Smooth muscle cell (in vitro differentiated cells): ENCODE measurements around the gene NEGR1. TPM values are rescaled to one million over a fixed set of nuclear protein-coding genes. Genes with fewer than 3 reads are reported as not detected.

Experiments
- DNase-seq: peaks from one replicate; lab custom pipeline; 2025; ENCODE audit not compliant: unreplicated experiment; lab: John Stamatoyannopoulos, UW
- H2AFZ ChIP-seq: fragments of 200-600 bp; sonication (generic); 2 replicates; pipeline ENCODE4 v1.6.0; 2016; ENCODE audit warnings: antibody characterized with exemption, low read depth, mild to moderate bottlenecking
- H3F3A ChIP-seq: fragments of 200-600 bp; sonication (generic); 2 replicates; pipeline ENCODE4 v1.6.0; 2017; ENCODE audit warnings: antibody characterized with exemption, low read depth
- H3K27ac ChIP-seq: fragments of 200-600 bp; sonication (generic); 2 replicates; pipeline ENCODE4 v1.5.1; 2016; ENCODE audit warnings: low read depth, mild to moderate bottlenecking
- H3K27me3 ChIP-seq: fragments of 200-600 bp; sonication (generic); 2 replicates; pipeline ENCODE4 v1.6.1; 2016; ENCODE audit warnings: low read depth, mild to moderate bottlenecking
- H3K36me3 ChIP-seq: fragments of 200-600 bp; sonication (generic); 2 replicates; pipeline ENCODE4 v1.5.1; 2016; ENCODE audit warnings: low read depth
- H3K4me1 ChIP-seq: fragments of 200-600 bp; sonication (generic); 2 replicates; pipeline ENCODE4 v1.5.1; 2016; ENCODE audit warnings: low read depth
- H3K4me2 ChIP-seq: fragments of 200-600 bp; sonication (generic); 2 replicates; pipeline ENCODE4 v1.6.0; 2016; ENCODE audit warnings: mild to moderate bottlenecking
- H3K4me3 ChIP-seq: fragments of 200-600 bp; sonication (generic); 2 replicates; pipeline ENCODE4 v1.5.1; 2016; ENCODE audit warnings: mild to moderate bottlenecking
- H3K79me2 ChIP-seq: fragments of 200-600 bp; sonication (generic); 2 replicates; pipeline ENCODE4 v1.6.0; 2016; ENCODE audit warnings: low read depth, mild to moderate bottlenecking
- H3K9ac ChIP-seq: fragments of 200-600 bp; sonication (generic); 2 replicates; pipeline ENCODE4 v1.6.0; 2016; ENCODE audit warnings: low read depth
- H3K9me3 ChIP-seq: fragments of 200-600 bp; sonication (generic); replicated peaks from 2 replicates; pipeline ENCODE4 v1.5.1; 2016; ENCODE audit warnings: low read depth
- H4K20me1 ChIP-seq: fragments of 200-600 bp; sonication (generic); 2 replicates; pipeline ENCODE4 v1.6.0; 2016; ENCODE audit warnings: low read depth
- WGBS: methylation state at CpG from one replicate; pipeline ENCODE4 v1.1.7; 2016; ENCODE audit warnings: low lambda C conversion rate; 5-methylcytosine and 5-hydroxymethylcytosine counted together
- polyA plus RNA-seq: library from polyadenylated mRNA; unstranded; fragments of >200 nt; fragmentation: Nextera tagmentation; extraction: Ambion mirVana; gene quantifications from 2 replicates; pipeline ENCODE4 v1.2.1, GENCODE V29; 2016
- total RNA-seq: library from RNA; depleted of rRNA; stranded (reverse); fragments of >200 nt; gene quantifications from 2 replicates; pipeline ENCODE4 v1.2.3, GENCODE V29; 2014
- TF ChIP-seq, protein P1 (sequence below): fragments of 200-600 bp; sonication (generic); IDR thresholded peaks from 2 replicates; pipeline ENCODE4 v1.5.1; 2017; ENCODE audit warnings: borderline replicate concordance, mild to moderate bottlenecking, antibody characterized with exemption; ENCODE audit not compliant: insufficient read depth, poor library complexity, severe bottlenecking

The NEGR1 gene
- total and polyA plus RNA-seq, 2 experiments from 2014 or later = 0.02 to 0.09 TPM

DNA sequence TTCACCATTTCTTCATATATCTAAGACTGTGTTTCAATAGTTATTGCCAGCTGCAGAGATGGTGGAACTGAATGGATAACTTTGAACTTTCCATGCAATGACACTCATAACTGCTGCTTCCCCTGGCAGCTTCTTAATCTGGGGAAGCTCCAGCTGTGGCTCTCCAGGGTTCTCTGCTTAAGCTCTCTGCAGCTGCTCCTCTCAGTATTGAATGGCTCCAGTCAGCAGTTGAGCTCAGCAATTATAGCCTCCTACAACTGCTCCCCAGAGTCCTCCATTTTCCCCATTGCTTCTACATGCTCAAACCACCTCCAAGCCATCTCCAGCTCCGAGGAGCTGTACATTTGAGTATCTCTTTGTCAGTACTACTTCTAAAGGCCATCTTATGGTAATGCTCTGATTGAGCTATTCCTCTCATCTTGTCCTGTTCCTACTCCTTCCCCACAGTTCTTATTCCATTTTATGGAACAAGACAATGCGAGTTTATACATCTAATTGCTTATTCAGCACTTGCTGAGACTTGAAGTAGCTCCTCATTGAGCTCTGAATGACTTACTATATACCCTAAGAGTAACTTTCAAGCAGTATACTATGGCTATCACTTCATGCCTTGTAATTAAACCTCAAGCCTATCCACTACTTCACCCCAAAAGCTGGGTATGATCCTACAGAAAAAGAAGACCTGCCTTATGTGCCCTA is 362.4 kb downstream of the NEGR1 start:
- Histone ChIP-seq H4K20me1 (no peaks in the 10 kb centered on the region), H3K4me2 (no peak overlapping the region), H3K79me2 (no peaks in the 10 kb centered on the region), H3K36me3 (no peaks in the 10 kb centered on the region), H3K27ac (no peak overlapping the region), H3K4me1 (peaks cover 3% of the 10 kb centered on the region), H3K9ac (no peak overlapping the region), H3K9me3 (no peaks in the 10 kb centered on the region), H2AFZ (no peak overlapping the region), H3K4me3 (no peak overlapping the region), H3K27me3 (no peaks in the 10 kb centered on the region), H3F3A (no peaks in the 10 kb centered on the region)
- 71% methylated on average over 2 of the region's 2 CpGs for WGBS
- DNase-seq = no peak
- TF ChIP-seq, protein P1, sequence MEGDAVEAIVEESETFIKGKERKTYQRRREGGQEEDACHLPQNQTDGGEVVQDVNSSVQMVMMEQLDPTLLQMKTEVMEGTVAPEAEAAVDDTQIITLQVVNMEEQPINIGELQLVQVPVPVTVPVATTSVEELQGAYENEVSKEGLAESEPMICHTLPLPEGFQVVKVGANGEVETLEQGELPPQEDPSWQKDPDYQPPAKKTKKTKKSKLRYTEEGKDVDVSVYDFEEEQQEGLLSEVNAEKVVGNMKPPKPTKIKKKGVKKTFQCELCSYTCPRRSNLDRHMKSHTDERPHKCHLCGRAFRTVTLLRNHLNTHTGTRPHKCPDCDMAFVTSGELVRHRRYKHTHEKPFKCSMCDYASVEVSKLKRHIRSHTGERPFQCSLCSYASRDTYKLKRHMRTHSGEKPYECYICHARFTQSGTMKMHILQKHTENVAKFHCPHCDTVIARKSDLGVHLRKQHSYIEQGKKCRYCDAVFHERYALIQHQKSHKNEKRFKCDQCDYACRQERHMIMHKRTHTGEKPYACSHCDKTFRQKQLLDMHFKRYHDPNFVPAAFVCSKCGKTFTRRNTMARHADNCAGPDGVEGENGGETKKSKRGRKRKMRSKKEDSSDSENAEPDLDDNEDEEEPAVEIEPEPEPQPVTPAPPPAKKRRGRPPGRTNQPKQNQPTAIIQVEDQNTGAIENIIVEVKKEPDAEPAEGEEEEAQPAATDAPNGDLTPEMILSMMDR = no peak

DNA sequence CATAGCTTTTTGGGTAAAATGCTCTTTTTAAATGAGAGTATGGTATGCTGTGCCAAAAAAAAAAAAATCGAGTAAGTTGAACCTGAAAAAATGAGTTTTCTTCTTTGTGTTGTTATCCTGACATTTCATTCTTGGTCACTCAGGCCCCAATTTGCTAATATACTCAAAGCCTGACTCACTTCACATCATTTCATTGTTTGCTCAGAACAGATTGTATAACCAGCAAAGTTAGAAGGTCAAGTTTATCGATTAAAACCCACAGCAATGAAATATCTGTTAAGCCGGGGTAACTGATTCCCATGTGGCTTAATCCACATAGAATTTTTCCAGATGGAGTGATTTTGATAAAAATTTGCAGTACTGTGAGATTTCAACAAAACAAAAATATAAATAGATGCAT is 363.7 kb downstream of the NEGR1 start:
- H3K27ac ChIP-seq = no peak overlapping the region
- no peaks in the 10 kb centered on the region for H3F3A ChIP-seq
- no peak for DNase-seq
- WGBS = 70% methylated on average over 3 of the region's 3 CpGs
- no peak overlapping the region for H3K4me2 ChIP-seq
- no peaks in the 10 kb centered on the region for H3K9me3 ChIP-seq
- H2AFZ ChIP-seq = no peak overlapping the region
- no peaks in the 10 kb centered on the region for H3K79me2 ChIP-seq
- H3K4me3 ChIP-seq = no peak overlapping the region
- TF ChIP-seq, protein P1 = no peak
- no peaks in the 10 kb centered on the region for H3K27me3 ChIP-seq
- no peaks in the 10 kb centered on the region for H3K36me3 ChIP-seq
- peaks cover 3% of the 10 kb centered on the region for H3K4me1 ChIP-seq
- no peak overlapping the region for H3K9ac ChIP-seq
- H4K20me1 ChIP-seq = no peaks in the 10 kb centered on the region

DNA sequence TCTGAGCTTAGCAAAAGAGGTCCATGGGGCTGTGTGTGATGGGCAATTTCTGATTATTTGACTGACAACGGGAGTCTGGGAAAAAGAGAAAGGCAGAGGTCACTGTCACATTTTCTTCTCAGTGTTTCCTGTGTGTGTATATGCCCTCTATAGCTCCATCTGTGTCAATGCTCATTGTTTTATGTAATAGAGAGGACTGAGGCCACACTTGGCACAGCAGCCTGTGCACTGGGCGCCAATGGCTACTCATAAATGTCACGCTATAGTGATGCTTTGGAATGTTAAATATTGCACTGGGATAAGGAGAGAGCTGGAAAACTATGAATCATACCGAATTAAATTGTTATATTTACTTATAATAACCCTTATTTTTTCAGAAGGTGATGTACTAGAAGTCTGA is 365.4 kb downstream of the NEGR1 start:
- no peaks in the 10 kb centered on the region for H3F3A ChIP-seq
- no peak for DNase-seq
- no peaks in the 10 kb centered on the region for H3K9me3 ChIP-seq
- no peaks in the 10 kb centered on the region for H3K27me3 ChIP-seq
- TF ChIP-seq, protein P1 = no peak
- H3K4me3 ChIP-seq = no peak overlapping the region
- H2AFZ ChIP-seq = no peak overlapping the region
- H3K79me2 ChIP-seq = no peaks in the 10 kb centered on the region
- no peak overlapping the region for H3K27ac ChIP-seq
- no peak overlapping the region for H3K9ac ChIP-seq
- no peak overlapping the region for H3K4me2 ChIP-seq
- H3K4me1 ChIP-seq = peaks cover 3% of the 10 kb centered on the region
- H3K36me3 ChIP-seq = no peaks in the 10 kb centered on the region
- H4K20me1 ChIP-seq = no peaks in the 10 kb centered on the region
- WGBS = 92% methylated on average over 4 of the region's 4 CpGs

DNA sequence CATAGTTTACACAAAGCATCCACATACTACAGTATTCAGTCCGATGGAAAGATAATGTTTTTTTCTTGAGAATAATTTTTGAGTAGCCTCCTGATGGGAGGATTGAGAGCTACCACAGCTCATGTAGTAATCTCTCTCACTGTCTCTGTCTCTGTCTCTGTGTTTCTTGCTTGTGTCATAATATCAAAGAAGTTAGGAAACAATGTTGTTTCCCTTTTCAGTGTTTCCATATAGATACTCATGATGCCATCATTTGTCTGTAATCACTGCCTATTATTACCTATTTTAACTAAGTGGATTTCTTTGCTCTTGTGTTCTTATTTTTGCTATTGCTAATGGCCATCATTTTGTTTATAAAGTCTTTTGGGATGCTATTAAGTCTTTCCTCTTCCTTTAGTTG is 367.7 kb downstream of the NEGR1 start:
- TF ChIP-seq, protein P1 = no peak
- Histone ChIP-seq H3K27me3 (no peaks in the 10 kb centered on the region), H3F3A (no peaks in the 10 kb centered on the region), H4K20me1 (no peaks in the 10 kb centered on the region), H3K4me3 (no peak overlapping the region), H3K4me2 (no peak overlapping the region), H3K9ac (no peak overlapping the region), H3K79me2 (no peaks in the 10 kb centered on the region), H3K27ac (no peak overlapping the region), H2AFZ (no peak overlapping the region), H3K4me1 (no peaks in the 10 kb centered on the region), H3K36me3 (no peaks in the 10 kb centered on the region), H3K9me3 (no peaks in the 10 kb centered on the region)
- WGBS = 52% methylated on average over 1 of the region's 1 CpG
- no peak for DNase-seq
